Heart left ventricle (tissue), 16 donors: ENCODE measurements around the gene COL11A1. TPM values are rescaled to one million over a fixed set of nuclear protein-coding genes. Genes with fewer than 3 reads are reported as not detected.

Source experiments
- ATAC-seq, 4 donors: fragments of 200-7000 bp; cut with Tn5 transposase; one replicate each; pipeline ENCODE4 v1.9.1; 2020 to 2022; ENCODE audit warnings: moderate library complexity in 4 of 4, mild to moderate bottlenecking in 3 of 4, moderate number of reproducible peaks in 1 of 4
- DNase-seq, 5 donors: peaks; one replicate each; pipeline ENCODE4 v3.0.0-alpha.2; 2020
- H3K27ac ChIP-seq, 12 donors: fragments of 200-600 bp; sonication (generic) in 4 of 12; one replicate each; pipeline versions ENCODE4 v1.5.0 to v1.8.0; 2016 to 2022; ENCODE audit warnings: mild to moderate bottlenecking in 2 of 12
- H3K27me3 ChIP-seq, 9 donors: fragments of 200-600 bp; sonication (generic) in 2 of 9; one replicate each; pipeline versions ENCODE4 v1.5.1 to v1.8.0; 2016 to 2022; ENCODE audit warnings: mild to moderate bottlenecking in 3 of 9
- H3K36me3 ChIP-seq, 9 donors: fragments of 200-600 bp; sonication (generic) in 2 of 9; one replicate each; pipeline versions ENCODE4 v1.5.0 to v1.8.0; 2018 to 2022; ENCODE audit warnings: mild to moderate bottlenecking in 2 of 9
- H3K4me1 ChIP-seq, 12 donors: fragments of 200-600 bp; sonication (generic) in 4 of 12; one replicate each; pipeline versions ENCODE4 v1.5.0 to v1.8.0; 2016 to 2022; ENCODE audit warnings: mild to moderate bottlenecking in 3 of 12
- H3K4me3 ChIP-seq, 12 donors: fragments of 200-600 bp; sonication (generic) in 4 of 12; one replicate each; pipeline versions ENCODE4 v1.5.0 to v1.8.0; 2017 to 2022; ENCODE audit warnings: mild to moderate bottlenecking in 9 of 12, moderate library complexity in 4 of 12
- H3K9me3 ChIP-seq, 12 donors: fragments of 200-600 bp; sonication (generic) in 4 of 12; one replicate each; pipeline versions ENCODE4 v1.5.0 to v1.8.0; 2016 to 2022; ENCODE audit warnings: mild to moderate bottlenecking in 1 of 12
- POLR2A ChIP-seq, 2 donors: fragments of 450-650 bp; IDR thresholded peaks; one replicate each; pipeline ENCODE4 v1.6.1; 2017; ENCODE audit warnings: antibody characterized with exemption in 2 of 2, mild to moderate bottlenecking in 2 of 2, moderate library complexity in 2 of 2
- WGBS, 4 donors: extraction: QIAGEN DNeasy Blood & Tissue Kit in 2 of 4; methylation state at CpG; one replicate each; pipeline versions ENCODE4 v1.1.5 to v1.1.7; 2013 to 2018; 5-methylcytosine and 5-hydroxymethylcytosine counted together
- intact Hi-C, 10 donors: fragments of 100-400 bp; cut with DNase I; formaldehyde crosslinking; loops; one replicate each; pipeline versions ENCODE4 v1.11.1 to v1.14.2; 2022
- polyA plus RNA-seq, 2 donors: library from polyadenylated mRNA; stranded (reverse); fragments of 200-250 nt; gene quantifications; one replicate each; pipeline ENCODE4 v1.2.3, GENCODE V29; 2013
- total RNA-seq, 9 donors: library from RNA; depleted of rRNA in 2 of 9; stranded (reverse); fragments of >200 nt in 2 of 9; fragmentation: NEBNext Ultra II Directional in 3 of 9; extraction: Animal tissue kit (Norgen Biotek cat#: 25700) in 3 of 9; gene quantifications; one replicate each; pipeline versions ENCODE4 v1.1.0 to v1.2.4, GENCODE V29; 2016 to 2023
- TF ChIP-seq, protein P1 (sequence below), 12 donors: fragments of 200-600 bp; sonication (generic) in 4 of 12; IDR thresholded peaks; one replicate each; pipeline versions ENCODE4 v1.5.0 to v1.8.0; 2018 to 2022; ENCODE audit warnings: antibody characterized with exemption in 12 of 12, mild to moderate bottlenecking in 5 of 12
- donor health status: ischemic (EF 13 %, LVEDD 7.1; RV severe dilation, severe dysfunction).
- donor health status: healthy with polysubstance abuse.
- donor health status: DM: no; HTN: yes; CAD: no.
- donor health status: DM: no; HTN: no; CAD: no.
- donor health status: ischemic (EF 25% LVEDD 6.9; RV normal size, moderate dysfunction).
- donor health status: ischemic (EF 25% LVEDD 5.7; RV mildly dilated, moderate dysfunction).
- donor health status: healthy.
- donor health status: DM: yes; HTN: yes; CAD: no.
- donor health status: ischemic (EF 35%, LVEDD 5.7; RV mildly dilated, moderate dysfunction).
- donor health status: nonischemic (EF 11% LVEDD 7.7; RV severe dilation, severe dysfunction).
- donor health status: DM: yes; HTN: yes; CAD: no.
- donor health status: PGD.
- donor health status: ischemic (EF 29% LVEDD 5.4; RV normal size, mild dysfunction).
- donor health status: nonischemic (EF 23%, LVEDD 6.1; RV moderate dilation, normal function).

The COL11A1 gene
- total and polyA plus RNA-seq, 11 donors: 0.05 TPM; not detected in 10

DNA sequence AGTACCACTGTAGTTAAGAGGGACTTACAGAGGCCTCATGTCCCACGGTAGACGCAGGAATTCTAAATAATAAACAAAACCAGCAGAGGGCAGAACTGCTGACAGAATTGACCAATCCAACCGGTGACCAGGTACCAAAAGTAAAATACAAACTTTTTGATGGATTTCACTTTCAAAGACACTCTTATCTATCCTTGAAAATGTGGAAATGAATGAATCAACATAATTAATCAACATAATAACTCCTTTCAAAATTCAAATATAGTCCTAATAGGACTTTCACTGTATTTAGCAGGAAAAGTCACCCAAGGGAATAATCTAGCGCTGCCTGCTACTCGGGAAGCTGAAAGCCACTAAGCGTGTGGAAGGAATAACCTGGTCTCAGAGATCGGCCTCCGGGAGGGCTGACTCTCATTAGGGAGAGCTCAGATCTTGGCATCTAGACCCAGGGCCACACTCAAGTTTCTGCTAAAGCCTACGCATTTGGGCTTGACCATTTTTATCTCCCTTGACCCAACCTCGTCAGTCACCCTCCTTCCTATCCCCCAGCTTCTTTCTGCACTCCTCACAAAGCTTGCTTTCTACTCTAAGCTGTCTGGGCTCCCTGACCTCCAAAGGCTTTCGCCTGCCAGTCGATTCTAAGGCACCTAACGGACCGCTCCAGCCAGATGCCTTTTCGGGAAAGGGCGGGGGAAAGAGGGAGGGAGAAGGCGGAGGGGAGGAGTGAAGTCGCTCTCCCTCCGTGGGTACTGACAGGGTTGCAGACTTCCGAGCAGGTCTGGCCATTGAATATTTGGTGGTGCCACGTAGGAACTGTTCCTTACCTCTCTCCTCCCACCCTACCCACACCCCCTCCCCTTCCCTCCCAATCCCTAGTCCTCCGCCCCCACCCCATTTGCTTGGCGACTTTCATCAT, 1.6 kb downstream of the COL11A1 start:
- DNase-seq (peak in 2 of 5 donors; percentile 8 to 33), ATAC-seq (peak in 3 of 4 donors; percentile 59 to 74 (median 72))
- Histone ChIP-seq H3K36me3 (no peaks in the 10 kb centered on the region), H3K27ac (no peak overlapping the region), H3K4me1 (peaks cover 0 to 21% (median 1%) of the 10 kb centered on the region in 12 donors), H3K27me3 (peaks cover 0 to 20% (median 4%) of the 10 kb centered on the region in 9 donors), H3K9me3 (no peaks in the 10 kb centered on the region), H3K4me3 (peak overlapping the region in 11 of 12 donors; percentile 6 to 53 (median 37))
- 1 to 3% (median 2%) methylated on average over 19 to 23 of the region's 23 CpGs for WGBS, 4 donors
- intact Hi-C loops: loop anchor here in 7 of 10 donors (2.0 to 10.0 kb wide), 4 partner anchors 406 to 416 kb away; no protein-coding TSS in a partner anchor
- TF ChIP-seq POLR2A (IDR thresholded peaks at IDR 0.05): no peak
- TF ChIP-seq, protein P1, sequence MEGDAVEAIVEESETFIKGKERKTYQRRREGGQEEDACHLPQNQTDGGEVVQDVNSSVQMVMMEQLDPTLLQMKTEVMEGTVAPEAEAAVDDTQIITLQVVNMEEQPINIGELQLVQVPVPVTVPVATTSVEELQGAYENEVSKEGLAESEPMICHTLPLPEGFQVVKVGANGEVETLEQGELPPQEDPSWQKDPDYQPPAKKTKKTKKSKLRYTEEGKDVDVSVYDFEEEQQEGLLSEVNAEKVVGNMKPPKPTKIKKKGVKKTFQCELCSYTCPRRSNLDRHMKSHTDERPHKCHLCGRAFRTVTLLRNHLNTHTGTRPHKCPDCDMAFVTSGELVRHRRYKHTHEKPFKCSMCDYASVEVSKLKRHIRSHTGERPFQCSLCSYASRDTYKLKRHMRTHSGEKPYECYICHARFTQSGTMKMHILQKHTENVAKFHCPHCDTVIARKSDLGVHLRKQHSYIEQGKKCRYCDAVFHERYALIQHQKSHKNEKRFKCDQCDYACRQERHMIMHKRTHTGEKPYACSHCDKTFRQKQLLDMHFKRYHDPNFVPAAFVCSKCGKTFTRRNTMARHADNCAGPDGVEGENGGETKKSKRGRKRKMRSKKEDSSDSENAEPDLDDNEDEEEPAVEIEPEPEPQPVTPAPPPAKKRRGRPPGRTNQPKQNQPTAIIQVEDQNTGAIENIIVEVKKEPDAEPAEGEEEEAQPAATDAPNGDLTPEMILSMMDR (IDR thresholded peaks at IDR 0.05): peak; percentile 20 to 62 (median 44)

DNA sequence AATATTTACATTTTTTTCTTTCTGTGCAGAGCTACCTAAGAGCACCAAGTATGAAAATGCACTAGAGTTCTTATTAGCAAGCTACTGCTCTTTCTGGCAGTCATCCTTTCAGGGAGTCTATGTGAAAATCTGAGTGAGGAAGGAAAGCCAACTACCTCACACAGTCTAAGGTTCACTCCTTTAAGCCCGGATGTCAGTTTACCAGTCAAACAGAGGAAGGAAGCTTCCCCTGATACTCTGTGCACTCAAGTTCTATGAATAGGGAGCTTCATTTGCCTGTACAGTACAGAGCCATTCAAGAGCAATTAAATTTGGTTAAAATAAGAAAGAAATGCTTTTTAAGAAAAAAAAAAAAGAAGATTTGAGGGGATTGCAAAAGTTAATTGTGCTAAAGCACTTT, 6.9 kb downstream of the COL11A1 start:
- Histone ChIP-seq H3K4me1 (peaks cover 0 to 1% (median 0%) of the 10 kb centered on the region in 12 donors), H3K27ac (no peak overlapping the region), H3K36me3 (no peaks in the 10 kb centered on the region), H3K27me3 (peaks cover 0 to 14% (median 0%) of the 10 kb centered on the region in 9 donors), H3K9me3 (no peaks in the 10 kb centered on the region), H3K4me3 (no peak overlapping the region)
- ATAC-seq (no peak), DNase-seq (no peak)
- WGBS, 4 donors: 44 to 59% (median 51%) methylated on average over 1 of the region's 1 CpG
- TF ChIP-seq, protein P1 (IDR thresholded peaks at IDR 0.05): no peak
- TF ChIP-seq POLR2A (IDR thresholded peaks at IDR 0.05): no peak
- intact Hi-C loops: loop anchor here in 1 of 10 donors (10.0 kb wide), 1 partner anchor 413 kb away; no protein-coding TSS in a partner anchor

DNA sequence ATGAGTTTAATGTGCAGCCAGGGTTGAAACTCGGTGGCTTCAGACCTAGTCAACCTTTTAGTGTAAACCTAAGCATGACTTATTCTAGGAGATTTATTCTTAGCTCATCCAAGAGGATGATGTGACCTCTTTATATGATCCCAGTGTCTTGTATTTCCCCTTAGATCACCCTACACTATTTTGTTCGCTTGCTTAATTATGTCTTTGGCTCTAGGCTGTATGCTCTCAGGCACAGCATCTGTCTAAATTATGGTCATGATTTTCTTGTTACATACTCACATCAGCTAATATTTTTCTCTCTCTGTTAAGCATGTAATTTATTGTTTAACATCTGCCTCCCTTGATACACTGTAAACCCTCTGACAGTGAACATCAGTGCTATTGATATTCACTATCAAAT, 19.1 kb downstream of the COL11A1 start:
- WGBS, 4 donors: 72 to 82% (median 79%) methylated on average over 2 of the region's 2 CpGs
- H3K27me3 ChIP-seq: no peaks in the 10 kb centered on the region
- no peaks in the 10 kb centered on the region for H3K4me1 ChIP-seq
- no peak overlapping the region for H3K4me3 ChIP-seq
- H3K9me3 ChIP-seq: no peaks in the 10 kb centered on the region
- no peak for TF ChIP-seq POLR2A (IDR thresholded peaks at IDR 0.05)
- TF ChIP-seq, protein P1 (IDR thresholded peaks at IDR 0.05): no peak
- no peak overlapping the region for H3K27ac ChIP-seq
- no peak for DNase-seq
- intact Hi-C loops: no loop called here
- no peaks in the 10 kb centered on the region for H3K36me3 ChIP-seq
- no peak for ATAC-seq

DNA sequence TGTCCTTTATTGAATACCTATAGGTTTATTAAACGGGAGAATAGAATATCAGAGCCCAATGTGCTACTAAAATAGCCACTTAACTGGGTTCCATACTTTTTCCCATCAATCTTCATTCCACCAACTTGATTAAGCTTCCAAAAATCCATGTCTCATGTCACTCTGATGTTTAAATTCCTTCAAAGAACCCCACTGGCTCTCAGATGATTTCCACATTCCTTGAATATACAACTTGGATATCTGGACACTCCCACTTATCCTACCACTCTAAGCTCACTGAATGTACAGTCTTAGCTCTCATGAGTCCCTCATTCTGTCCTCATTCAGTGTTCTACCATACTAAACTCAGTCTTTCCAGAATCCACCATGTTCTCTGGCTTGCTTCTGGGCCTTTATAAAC, 21.1 kb downstream of the COL11A1 start:
- no peaks in the 10 kb centered on the region for H3K4me1 ChIP-seq
- TF ChIP-seq POLR2A (IDR thresholded peaks at IDR 0.05): no peak
- TF ChIP-seq, protein P1 (IDR thresholded peaks at IDR 0.05): no peak
- DNase-seq (no peak), ATAC-seq (no peak)
- no peaks in the 10 kb centered on the region for H3K27me3 ChIP-seq
- 69 to 83% (median 71%) methylated on average over 1 of the region's 1 CpG for WGBS, 4 donors
- no peak overlapping the region for H3K4me3 ChIP-seq
- H3K9me3 ChIP-seq: no peaks in the 10 kb centered on the region
- intact Hi-C loops: no loop called here
- H3K27ac ChIP-seq: no peak overlapping the region
- no peaks in the 10 kb centered on the region for H3K36me3 ChIP-seq
